Measurements from ENCODE around the gene FGGY. TPM values are rescaled to one million over a fixed set of nuclear protein-coding genes. Genes with fewer than 3 reads are reported as not detected.

Gene FGGY
- total and polyA plus RNA-seq, 4 donors: 5.3 to 25.1 (median 11.9) TPM

DNA sequence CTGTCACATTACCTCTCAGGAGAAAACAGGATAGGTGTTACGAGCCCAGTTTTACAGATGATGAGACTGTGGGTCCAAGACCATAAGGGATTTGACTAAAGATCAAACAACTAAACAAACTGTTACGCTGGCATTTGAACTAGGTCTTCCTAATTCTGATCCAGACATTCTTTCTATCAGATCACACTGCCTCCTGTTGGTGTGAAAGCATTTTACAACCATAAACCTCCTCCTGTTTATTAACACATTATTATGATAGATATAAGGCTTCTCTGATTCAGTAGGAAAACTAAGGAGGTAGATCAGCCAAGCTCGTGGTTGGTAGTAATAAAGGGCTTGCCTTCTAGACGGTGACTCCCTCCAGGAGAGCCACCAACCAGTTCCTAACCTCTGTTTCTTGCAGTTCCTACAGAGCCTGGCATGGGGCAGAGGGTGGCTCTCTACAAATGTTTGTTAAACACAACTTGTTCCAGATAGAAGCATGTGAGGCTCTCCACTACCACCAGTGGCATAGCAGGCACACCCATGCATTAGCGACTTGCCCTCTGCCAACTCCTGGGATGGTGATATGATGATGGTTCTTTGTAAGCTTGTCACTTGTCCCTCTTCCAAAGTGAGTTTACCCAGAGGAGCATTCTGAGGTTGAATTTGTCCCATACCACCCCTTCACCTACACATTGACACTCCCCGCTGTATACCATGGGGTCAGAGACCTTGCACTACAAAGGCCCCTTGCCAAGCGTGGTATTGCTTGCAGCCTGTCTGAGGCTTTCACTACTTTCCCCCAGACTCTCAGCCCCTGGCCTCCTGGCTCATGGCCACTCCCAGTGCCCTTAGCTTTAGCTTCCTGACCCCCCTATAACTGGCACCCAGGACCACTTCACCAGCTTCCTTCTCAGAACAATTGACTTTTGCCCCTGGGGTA, 421.4 kb downstream of the FGGY start:
- H3K36me3 ChIP-seq (ENCODE audit: control insufficient read depth in 1 of 2, insufficient read depth in 2 of 2, low read length in 1 of 2): no peaks in the 10 kb centered on the region
- ATAC-seq (ENCODE audit: low FRiP score) (no peak), DNase-seq (no peak)
- no peak overlapping the region for H3K27ac ChIP-seq (ENCODE audit: low read depth in 1 of 2, low read length in 2 of 2)
- WGBS, 2 donors: 92 to 93% methylated on average over 7 of the region's 7 CpGs
- intact Hi-C loops (cut with DNase I): no loop called here
- no peaks in the 10 kb centered on the region for H3K9me3 ChIP-seq (ENCODE audit: control insufficient read depth, low read length)
- no peaks in the 10 kb centered on the region for H3K4me1 ChIP-seq (ENCODE audit: control insufficient read depth in 1 of 2, insufficient read depth in 2 of 2, low read length in 2 of 2)
- no peaks in the 10 kb centered on the region for H3K27me3 ChIP-seq (ENCODE audit: control insufficient read depth in 1 of 2, insufficient read depth in 2 of 2, low read length in 1 of 2)
- no peak overlapping the region for H3K4me3 ChIP-seq (ENCODE audit: low read length in 2 of 2)

DNA sequence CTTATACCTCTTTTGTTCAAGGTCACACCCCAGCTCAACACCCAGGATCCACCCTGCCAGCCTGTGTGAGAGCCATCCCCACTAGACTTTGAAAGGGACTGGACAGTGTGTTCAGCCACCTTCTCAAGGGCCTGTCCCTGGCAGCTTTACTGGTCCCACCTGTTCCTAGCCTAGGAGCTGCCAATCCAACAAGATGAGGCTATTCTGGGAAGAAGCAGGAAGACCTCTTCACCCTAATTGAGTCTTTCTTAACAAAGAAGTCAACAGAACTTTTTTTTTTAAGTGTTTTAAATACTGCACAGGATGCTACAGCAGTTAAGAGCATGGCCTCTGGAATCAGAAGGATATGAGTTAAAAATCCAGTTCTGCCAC, 422.1 kb downstream of the FGGY start:
- Histone ChIP-seq H3K4me1 (ENCODE audit: control insufficient read depth in 1 of 2, insufficient read depth in 2 of 2, low read length in 2 of 2) (no peaks in the 10 kb centered on the region), H3K27ac (ENCODE audit: low read depth in 1 of 2, low read length in 2 of 2) (no peak overlapping the region), H3K27me3 (ENCODE audit: control insufficient read depth in 1 of 2, insufficient read depth in 2 of 2, low read length in 1 of 2) (no peaks in the 10 kb centered on the region), H3K36me3 (ENCODE audit: control insufficient read depth in 1 of 2, insufficient read depth in 2 of 2, low read length in 1 of 2) (no peaks in the 10 kb centered on the region), H3K9me3 (ENCODE audit: control insufficient read depth, low read length) (no peaks in the 10 kb centered on the region), H3K4me3 (ENCODE audit: low read length in 2 of 2) (no peak overlapping the region)
- ATAC-seq (ENCODE audit: low FRiP score) (no peak), DNase-seq (no peak)
- intact Hi-C loops (cut with DNase I): no loop called here

DNA sequence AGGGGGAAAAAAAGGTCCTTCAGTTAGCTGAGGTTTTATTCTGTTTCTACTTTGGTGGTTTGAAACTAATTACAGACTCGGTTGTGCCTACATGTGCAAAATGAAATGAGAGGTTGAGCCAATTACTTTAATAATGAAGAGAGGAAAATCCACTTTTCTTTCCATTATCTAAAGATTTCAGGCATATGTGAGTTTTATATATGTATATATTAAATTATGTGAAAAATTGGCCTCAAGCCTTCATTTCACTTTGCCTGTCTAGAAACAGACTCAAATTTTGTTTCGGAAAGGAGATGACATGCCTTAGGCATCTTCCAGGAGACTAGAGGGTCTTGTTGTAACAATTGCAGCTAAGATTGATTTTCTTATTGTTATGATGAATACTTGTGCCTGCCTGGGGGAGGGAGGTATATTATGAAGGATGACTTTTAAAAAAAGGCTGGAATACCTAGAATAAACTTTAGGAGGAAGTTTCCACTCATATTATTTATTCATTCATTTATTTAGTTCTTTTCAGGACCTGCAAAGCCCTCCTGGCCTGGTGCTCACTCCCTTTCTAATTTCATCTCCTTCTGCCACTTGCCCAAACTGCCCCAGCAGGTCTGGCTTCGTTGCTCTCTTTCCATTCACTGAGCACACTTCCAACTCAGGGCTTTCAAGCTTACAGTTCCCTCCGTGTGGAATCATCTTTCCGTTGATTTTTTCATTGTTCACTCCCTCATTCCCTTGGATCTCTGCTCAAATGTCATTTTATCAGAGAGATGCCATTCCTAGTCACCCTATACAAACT, 423.6 kb downstream of the FGGY start:
- intact Hi-C loops (cut with DNase I): loop anchor here in 1 of 2 donors (5.0 kb wide), 1 partner anchor 37 kb away; no protein-coding TSS in a partner anchor
- no peaks in the 10 kb centered on the region for H3K27me3 ChIP-seq (ENCODE audit: control insufficient read depth in 1 of 2, insufficient read depth in 2 of 2, low read length in 1 of 2)
- H3K36me3 ChIP-seq (ENCODE audit: control insufficient read depth in 1 of 2, insufficient read depth in 2 of 2, low read length in 1 of 2): no peaks in the 10 kb centered on the region
- no peaks in the 10 kb centered on the region for H3K4me1 ChIP-seq (ENCODE audit: control insufficient read depth in 1 of 2, insufficient read depth in 2 of 2, low read length in 2 of 2)
- no peak overlapping the region for H3K27ac ChIP-seq (ENCODE audit: low read depth in 1 of 2, low read length in 2 of 2)
- no peak for DNase-seq
- no peak for ATAC-seq (ENCODE audit: low FRiP score)
- no peaks in the 10 kb centered on the region for H3K9me3 ChIP-seq (ENCODE audit: control insufficient read depth, low read length)
- H3K4me3 ChIP-seq (ENCODE audit: low read length in 2 of 2): no peak overlapping the region
- 63% methylated on average over 5 of the region's 5 CpGs for WGBS, 2 donors

DNA sequence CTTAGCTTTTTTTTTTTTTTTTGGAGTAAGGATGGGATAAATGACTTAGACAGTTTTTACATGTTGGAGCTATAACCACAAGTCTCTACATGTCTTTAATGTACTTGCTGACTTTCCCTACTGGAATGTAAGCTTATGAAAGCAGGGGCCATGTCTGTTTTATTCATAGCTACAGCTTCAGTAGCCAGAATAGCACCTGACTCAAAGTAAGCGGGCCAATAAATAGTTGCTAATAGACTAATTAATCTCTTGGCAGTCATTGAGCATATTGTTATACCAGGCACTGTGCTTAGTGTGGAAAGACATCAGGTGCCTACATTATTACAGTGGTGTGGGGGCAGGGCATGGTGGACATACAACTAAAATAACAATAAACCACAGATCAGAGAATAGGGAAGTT, 433.4 kb downstream of the FGGY start:
- Histone ChIP-seq H3K4me1 (ENCODE audit: control insufficient read depth in 1 of 2, insufficient read depth in 2 of 2, low read length in 2 of 2) (peaks cover 0 to 3% of the 10 kb centered on the region in 2 donors), H3K36me3 (ENCODE audit: control insufficient read depth in 1 of 2, insufficient read depth in 2 of 2, low read length in 1 of 2) (no peaks in the 10 kb centered on the region), H3K9me3 (ENCODE audit: control insufficient read depth, low read length) (no peaks in the 10 kb centered on the region), H3K27ac (ENCODE audit: low read depth in 1 of 2, low read length in 2 of 2) (peak overlapping the region in 1 of 2 donors; percentile 63), H3K27me3 (ENCODE audit: control insufficient read depth in 1 of 2, insufficient read depth in 2 of 2, low read length in 1 of 2) (no peaks in the 10 kb centered on the region), H3K4me3 (ENCODE audit: low read length in 2 of 2) (no peak overlapping the region)
- 97 to 98% methylated on average over 1 of the region's 1 CpG for WGBS, 2 donors
- intact Hi-C loops (cut with DNase I): no loop called here
- ATAC-seq (ENCODE audit: low FRiP score) (no peak), DNase-seq (no peak)

DNA sequence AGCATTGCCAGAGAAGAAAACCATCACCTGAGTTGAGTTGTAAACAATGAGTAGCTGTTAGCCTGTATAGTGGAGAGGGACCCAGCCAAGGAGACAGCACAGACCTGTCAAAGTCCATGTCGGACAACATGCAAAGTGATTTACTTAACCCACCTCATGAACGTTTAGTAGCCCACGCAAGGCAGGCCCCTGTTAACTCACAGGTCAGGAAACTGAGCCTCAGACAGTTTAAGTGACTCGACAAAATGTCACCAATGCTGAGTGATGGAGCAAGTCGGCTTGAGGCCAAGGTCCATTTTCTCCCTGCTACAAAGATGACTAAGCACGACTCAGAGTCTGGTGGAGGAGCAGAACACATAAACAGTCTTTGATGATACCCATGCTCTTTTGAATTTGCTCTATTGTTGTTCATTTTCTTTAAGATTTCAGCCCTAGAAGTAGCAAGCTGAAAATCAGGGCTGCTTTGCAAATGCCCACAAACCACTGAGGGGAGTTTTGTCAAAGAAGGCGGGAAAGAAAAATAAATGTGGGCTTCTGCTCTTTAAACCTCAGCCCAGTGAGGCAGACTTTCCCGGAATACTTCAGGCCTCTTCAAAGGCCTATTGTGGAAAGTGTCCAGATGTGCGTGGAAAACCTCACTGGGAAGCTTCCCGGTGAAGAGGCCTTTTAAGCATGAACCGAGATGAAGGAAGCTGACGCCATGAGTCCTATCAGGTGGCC, 434.0 kb downstream of the FGGY start:
- intact Hi-C loops (cut with DNase I): no loop called here
- H3K36me3 ChIP-seq (ENCODE audit: control insufficient read depth in 1 of 2, insufficient read depth in 2 of 2, low read length in 1 of 2): no peaks in the 10 kb centered on the region
- ATAC-seq (ENCODE audit: low FRiP score): peak; percentile 86
- H3K4me1 ChIP-seq (ENCODE audit: control insufficient read depth in 1 of 2, insufficient read depth in 2 of 2, low read length in 2 of 2): peaks cover 0 to 3% of the 10 kb centered on the region in 2 donors
- peak overlapping the region; percentile 63 to 87 for H3K27ac ChIP-seq (ENCODE audit: low read depth in 1 of 2, low read length in 2 of 2)
- 15 to 19% methylated on average over 12 of the region's 12 CpGs for WGBS, 2 donors
- no peak overlapping the region for H3K4me3 ChIP-seq (ENCODE audit: low read length in 2 of 2)
- H3K9me3 ChIP-seq (ENCODE audit: control insufficient read depth, low read length): no peaks in the 10 kb centered on the region
- peak; percentile 90 to 91 for DNase-seq
- no peaks in the 10 kb centered on the region for H3K27me3 ChIP-seq (ENCODE audit: control insufficient read depth in 1 of 2, insufficient read depth in 2 of 2, low read length in 1 of 2)

DNA sequence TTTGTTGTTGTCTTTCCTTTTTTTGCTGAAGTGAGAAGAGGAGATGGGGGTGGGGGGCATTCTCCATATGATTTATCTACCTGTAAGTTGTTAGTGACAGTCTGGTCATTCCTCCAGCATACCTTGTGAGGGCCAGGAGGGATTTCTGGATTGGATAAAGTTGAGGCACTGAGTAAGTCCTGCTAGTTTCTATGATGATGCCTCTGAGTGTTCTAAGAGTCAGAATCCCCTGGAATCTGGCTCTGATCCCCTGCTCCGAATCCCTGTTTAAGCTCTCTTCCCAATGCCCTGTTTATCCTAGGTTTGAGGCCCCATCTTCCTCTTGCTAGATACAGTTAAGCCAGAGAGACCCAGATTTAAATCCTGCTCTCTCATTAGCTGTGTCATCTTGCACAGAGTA, 434.7 kb downstream of the FGGY start:
- H3K9me3 ChIP-seq (ENCODE audit: control insufficient read depth, low read length): no peaks in the 10 kb centered on the region
- 92 to 98% methylated on average over 1 of the region's 1 CpG for WGBS, 2 donors
- H3K4me3 ChIP-seq (ENCODE audit: low read length in 2 of 2): no peak overlapping the region
- no peak for ATAC-seq (ENCODE audit: low FRiP score)
- peaks cover 0 to 3% of the 10 kb centered on the region in 2 donors for H3K4me1 ChIP-seq (ENCODE audit: control insufficient read depth in 1 of 2, insufficient read depth in 2 of 2, low read length in 2 of 2)
- H3K36me3 ChIP-seq (ENCODE audit: control insufficient read depth in 1 of 2, insufficient read depth in 2 of 2, low read length in 1 of 2): no peaks in the 10 kb centered on the region
- H3K27ac ChIP-seq (ENCODE audit: low read depth in 1 of 2, low read length in 2 of 2): peak overlapping the region; percentile 12 to 63
- H3K27me3 ChIP-seq (ENCODE audit: control insufficient read depth in 1 of 2, insufficient read depth in 2 of 2, low read length in 1 of 2): no peaks in the 10 kb centered on the region
- DNase-seq: no peak
- intact Hi-C loops (cut with DNase I): no loop called here

DNA sequence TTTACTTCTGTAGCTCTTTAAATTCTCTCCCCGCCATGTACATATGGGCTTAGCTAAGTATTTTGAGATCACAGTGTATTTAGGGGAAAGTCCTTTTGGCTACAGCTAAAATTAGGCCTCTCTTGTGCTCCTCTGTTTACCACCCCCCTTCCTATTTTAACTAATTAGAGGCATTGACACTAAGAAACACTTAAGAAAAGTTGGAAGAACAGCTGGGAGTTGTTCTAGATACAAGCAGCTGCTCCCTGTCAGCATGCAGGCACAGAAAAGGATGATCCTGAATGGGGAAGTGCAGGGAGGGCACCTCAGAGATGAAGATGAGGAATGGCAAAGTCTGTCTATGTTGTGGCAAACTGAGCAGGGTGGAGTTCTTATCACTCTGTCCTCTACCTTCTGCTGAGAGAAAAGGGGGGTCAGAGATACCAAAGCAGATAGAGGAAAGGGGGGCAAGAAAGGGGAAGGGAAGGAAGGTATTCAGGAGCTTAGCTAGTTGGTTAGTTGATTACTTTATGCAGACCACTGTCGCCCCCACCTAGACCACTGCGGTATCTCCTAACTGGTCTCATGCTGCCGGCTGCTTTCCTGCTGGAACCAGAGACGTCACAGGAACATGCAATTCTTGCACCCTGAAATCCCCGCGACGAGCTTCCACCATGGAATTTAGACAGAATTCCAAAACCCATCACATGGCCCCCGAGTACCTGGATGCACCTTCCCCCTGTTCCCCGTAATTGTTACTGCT, 435.5 kb downstream of the FGGY start:
- Histone ChIP-seq H3K36me3 (ENCODE audit: control insufficient read depth in 1 of 2, insufficient read depth in 2 of 2, low read length in 1 of 2) (no peaks in the 10 kb centered on the region), H3K4me1 (ENCODE audit: control insufficient read depth in 1 of 2, insufficient read depth in 2 of 2, low read length in 2 of 2) (peaks cover 0 to 3% of the 10 kb centered on the region in 2 donors), H3K9me3 (ENCODE audit: control insufficient read depth, low read length) (no peaks in the 10 kb centered on the region), H3K27me3 (ENCODE audit: control insufficient read depth in 1 of 2, insufficient read depth in 2 of 2, low read length in 1 of 2) (no peaks in the 10 kb centered on the region), H3K27ac (ENCODE audit: low read depth in 1 of 2, low read length in 2 of 2) (no peak overlapping the region), H3K4me3 (ENCODE audit: low read length in 2 of 2) (no peak overlapping the region)
- 90 to 95% methylated on average over 10 of the region's 10 CpGs for WGBS, 2 donors
- intact Hi-C loops (cut with DNase I): no loop called here
- DNase-seq (no peak), ATAC-seq (ENCODE audit: low FRiP score) (no peak)
